A673 (cell line): ENCODE data around the gene DYRK1A. TPM values are rescaled to one million over a fixed set of nuclear protein-coding genes. Genes with fewer than 3 reads are reported as not detected.

Source experiments
- BruUV-seq: library from RNA; stranded (reverse); fragments of 400-500 nt; replicated peaks from 2 replicates; lab custom pipeline; 2021; lab: Mats Ljungman, UMichigan
- CTCF ChIA-PET: fragments of 300-600 bp; sonication (Branson Sonifier 250); formaldehyde crosslinking; loops from one replicate; lab custom pipeline; 2022; ENCODE audit warnings: antibody characterized with exemption; lab: Charles Lee
- POLR2A ChIA-PET: fragments of 300-600 bp; sonication (Branson Sonifier 250); formaldehyde crosslinking; loops from one replicate; lab custom pipeline; 2022; ENCODE audit warnings: antibody characterized with exemption; ENCODE audit not compliant: low non-redundant PET; lab: Charles Lee
- DNase-seq: peaks from one replicate; pipeline ENCODE4 v3.0.0-alpha.2; 2015; ENCODE audit warnings: low spot score
- H3K27ac ChIP-seq: fragments of 200-600 bp; sonication (generic); 2 replicates; pipeline ENCODE4 v1.5.1; 2016; ENCODE audit warnings: mixed run types, low read depth, mild to moderate bottlenecking, mixed read lengths, antibody characterized with exemption, low read length; ENCODE audit not compliant: poor library complexity, severe bottlenecking
- H3K27me3 ChIP-seq: fragments of 200-600 bp; sonication (generic); replicated peaks from 2 replicates; pipeline ENCODE4 v1.6.1; 2017; ENCODE audit warnings: mixed run types, low read depth, mild to moderate bottlenecking, mixed read lengths, antibody characterized with exemption, low read length; ENCODE audit not compliant: insufficient read depth, poor library complexity
- H3K36me3 ChIP-seq: fragments of 200-600 bp; sonication (generic); 2 replicates; pipeline ENCODE4 v1.6.1; 2016; ENCODE audit warnings: mixed run types, mild to moderate bottlenecking, mixed read lengths, antibody characterized with exemption, low read length; ENCODE audit not compliant: insufficient read depth, poor library complexity, severe bottlenecking
- H3K4me1 ChIP-seq: fragments of 200-600 bp; sonication (generic); 2 replicates; pipeline ENCODE4 v1.6.1; 2017; ENCODE audit warnings: mixed run types, mild to moderate bottlenecking, mixed read lengths, antibody characterized with exemption, low read length; ENCODE audit not compliant: insufficient read depth, poor library complexity, severe bottlenecking
- H3K4me3 ChIP-seq: fragments of 200-600 bp; sonication (generic); 2 replicates; pipeline ENCODE4 v1.5.1; 2016; ENCODE audit warnings: low read depth, mixed run types, mild to moderate bottlenecking, mixed read lengths, low read length; ENCODE audit not compliant: poor library complexity, severe bottlenecking
- H3K9me3 ChIP-seq: fragments of 200-600 bp; sonication (generic); 2 replicates; pipeline ENCODE4 v1.6.1; 2016; ENCODE audit warnings: mixed run types, low read depth, mild to moderate bottlenecking, mixed read lengths, antibody characterized with exemption, low read length; ENCODE audit not compliant: poor library complexity, severe bottlenecking
- CTCF ChIP-seq: fragments of 300-800, 200-600 bp; sonication (generic); conservative IDR thresholded peaks from 2 replicates; pipeline ENCODE4 v1.5.1; 2017; ENCODE audit warnings: low read depth, mild to moderate bottlenecking, antibody characterized with exemption, low read length, moderate library complexity, mixed read lengths
- EZH2 ChIP-seq: fragments of 200-600 bp; sonication (generic); IDR thresholded peaks from 2 replicates; pipeline ENCODE4 v1.6.1; 2017; ENCODE audit warnings: borderline replicate concordance, low read depth, mild to moderate bottlenecking, mixed read lengths, antibody characterized with exemption, low read length; ENCODE audit not compliant: poor library complexity, severe bottlenecking
- intact Hi-C: fragments of 100-400 bp; cut with micrococcal nuclease; formaldehyde crosslinking; loops from one replicate; pipeline ENCODE4 v1.10.0; 2022; ENCODE audit not compliant: unreplicated experiment
- total RNA-seq: library from RNA; stranded (reverse); gene quantifications from 2 replicates; pipeline ENCODE4 v1.2.3, GENCODE V29; 2021

The DYRK1A gene
- total RNA-seq, 1 experiment from 2014 or later: 70.5 TPM

- Histone ChIP-seq H3K36me3 (no peaks in the 10 kb centered on the region), H3K9me3 (no peaks in the 10 kb centered on the region), H3K4me1 (peaks cover 12% of the 10 kb centered on the region), H3K4me3 (no peak overlapping the region), H3K27me3 (no peaks in the 10 kb centered on the region), H3K27ac (no peak overlapping the region)
- TF ChIP-seq EZH2: no peak
- TF ChIP-seq CTCF: no peak
- no peak for DNase-seq
- ChIA-PET POLR2A (no interaction called here), CTCF (no interaction called here)
- no TSS peak for BruUV-seq
- intact Hi-C loops: loop anchor here (10.0 kb wide), 1 partner anchor 197 kb away; the partner anchor contains the start of gene DYRK1A
Observed at GRCh38 chr21:37561506-37561905, 194.9 kb downstream of the DYRK1A start.

GRCh38 chr21:37561941-37562919, 195.7 kb downstream of the DYRK1A start:
- DNase-seq: no peak
- Histone ChIP-seq H3K4me1 (peaks cover 12% of the 10 kb centered on the region), H3K36me3 (no peaks in the 10 kb centered on the region), H3K9me3 (no peaks in the 10 kb centered on the region), H3K27ac (no peak overlapping the region), H3K27me3 (no peaks in the 10 kb centered on the region), H3K4me3 (no peak overlapping the region)
- POLR2A ChIA-PET: no interaction called here
- intact Hi-C loops: loop anchor here (10.0 kb wide), 1 partner anchor 197 kb away; the partner anchor contains the start of gene DYRK1A
- CTCF ChIA-PET: no interaction called here
- TF ChIP-seq EZH2: no peak
- no peak for TF ChIP-seq CTCF
- no TSS peak for BruUV-seq

- ChIA-PET POLR2A (interaction anchor here (0.8 kb wide), 1 partner anchor 1476 kb away, joined by 3 read pairs; no protein-coding TSS in a partner anchor), CTCF (no interaction called here)
- no peak for DNase-seq
- TSS peak; percentile 70 for BruUV-seq
- H3K27me3 ChIP-seq: no peaks in the 10 kb centered on the region
- H3K9me3 ChIP-seq: no peaks in the 10 kb centered on the region
- peak overlapping the region; percentile 56 for H3K4me3 ChIP-seq
- H3K27ac ChIP-seq: peak overlapping the region; percentile 86
- no peaks in the 10 kb centered on the region for H3K36me3 ChIP-seq
- intact Hi-C loops: loop anchor here (10.0 kb wide), 1 partner anchor 198 kb away; the partner anchor contains the start of gene DYRK1A
- peaks cover 12% of the 10 kb centered on the region for H3K4me1 ChIP-seq
- TF ChIP-seq EZH2 (no peak), CTCF (no peak)
Observed at GRCh38 chr21:37562920-37563640, 196.5 kb downstream of the DYRK1A start.
